Fibroblast of lung (primary cell): ENCODE data around the gene BCAS1. TPM values are rescaled to one million over a fixed set of nuclear protein-coding genes. Genes with fewer than 3 reads are reported as not detected.

Source experiments
- DNase-seq, 2 donors: peaks; one replicate each; pipeline versions ENCODE4 v3.0.0 to v3.0.0-alpha.2; 2010; ENCODE audit warnings: low read depth in 2 of 2
- H2AFZ ChIP-seq: 2 replicates; pipeline ENCODE4 v1.5.1; 2012; ENCODE audit warnings: low read length, control low read depth, inconsistent platforms
- H3K27ac ChIP-seq: 2 replicates; pipeline ENCODE4 v1.5.1; 2011; ENCODE audit warnings: low read length, control low read depth; ENCODE audit not compliant: insufficient read depth
- H3K27me3 ChIP-seq: 2 replicates; pipeline ENCODE4 v1.5.1; 2011; ENCODE audit warnings: mild to moderate bottlenecking, low read length; ENCODE audit not compliant: control insufficient read depth, insufficient read depth
- H3K36me3 ChIP-seq: 2 replicates; pipeline ENCODE4 v1.5.1; 2011; ENCODE audit warnings: low read length; ENCODE audit not compliant: control insufficient read depth, insufficient read depth
- H3K4me1 ChIP-seq: 2 replicates; pipeline ENCODE4 v1.5.1; 2011; ENCODE audit warnings: low read length; ENCODE audit not compliant: control insufficient read depth, insufficient read depth; ENCODE audit errors: extremely low read depth
- H3K4me2 ChIP-seq: 2 replicates; pipeline ENCODE4 v1.5.1; 2011; ENCODE audit warnings: low read length, control low read depth; ENCODE audit not compliant: insufficient read depth; ENCODE audit errors: extremely low read depth
- H3K4me3 ChIP-seq, 4 experiments: fragments of 200-600 bp in 1 of 4; sonication (generic) in 1 of 4; replicated peaks in 1 of 4; 2 replicates each; pipeline ENCODE4 v1.5.1; 2011 to 2016; ENCODE audit warnings: low read length in 4 of 4, low read depth in 3 of 4, mild to moderate bottlenecking in 3 of 4, control low read depth in 2 of 4, inconsistent platforms in 1 of 4, mixed read lengths in 1 of 4; ENCODE audit not compliant: insufficient read depth in 1 of 4; ENCODE audit errors: control extremely low read depth in 1 of 4
- H3K79me2 ChIP-seq: 2 replicates; pipeline ENCODE4 v1.5.1; 2012; ENCODE audit warnings: mild to moderate bottlenecking, low read length, inconsistent platforms; ENCODE audit not compliant: control insufficient read depth, insufficient read depth
- H3K9ac ChIP-seq: 2 replicates; pipeline ENCODE4 v1.5.1; 2011; ENCODE audit warnings: mild to moderate bottlenecking, low read length, control low read depth; ENCODE audit not compliant: insufficient read depth
- H3K9me3 ChIP-seq: 2 replicates; pipeline ENCODE4 v1.5.1; 2012; ENCODE audit warnings: low read depth, low read length; ENCODE audit not compliant: control insufficient read depth, insufficient read depth
- H4K20me1 ChIP-seq: 2 replicates; pipeline ENCODE4 v1.5.1; 2011; ENCODE audit warnings: low read length; ENCODE audit not compliant: control insufficient read depth, insufficient read depth; ENCODE audit errors: extremely low read depth
- EZH2 ChIP-seq: IDR thresholded peaks from 2 replicates; pipeline ENCODE4 v1.5.1; 2012; ENCODE audit warnings: low read length, control low read depth, mild to moderate bottlenecking; ENCODE audit errors: missing control alignments
- polyA plus RNA-seq, 2 donors: library from polyadenylated mRNA; depleted of rRNA in 1 of 2; stranded (reverse) in 1 of 2; unstranded in 1 of 2; fragments of >200 nt; gene quantifications; 2 replicates each; pipeline ENCODE4 v1.2.1, GENCODE V29; 2011 to 2012; ENCODE audit warnings: missing spikeins in 1 of 2
- total RNA-seq: library from RNA; depleted of rRNA; stranded (reverse); fragments of >200 nt; gene quantifications from 2 replicates; pipeline ENCODE4 v1.2.1, GENCODE V29; 2014
- TF ChIP-seq, protein P1 (sequence below), 2 donors: IDR thresholded peaks in 1 of 2; conservative IDR thresholded peaks in 1 of 2; 1 replicate in 1 of 2; 2 replicates in 1 of 2; pipeline ENCODE4 v1.5.1; 2011 to 2012; ENCODE audit warnings: low read length in 2 of 2, control low read depth in 1 of 2, inconsistent platforms in 1 of 2, low read depth in 1 of 2, mild to moderate bottlenecking in 1 of 2

BCAS1 gene
- total and polyA plus RNA-seq, 2 donors (not counting 1 experiment from before 2014, with no cell fraction given) = 0.17 TPM; not detected in 1

- no peak overlapping the region for H3K9ac ChIP-seq
- no peak overlapping the region for H3K4me3 ChIP-seq
- no peak overlapping the region for H2AFZ ChIP-seq
- H3K4me1 ChIP-seq = peaks cover 15% of the 10 kb centered on the region
- H3K4me2 ChIP-seq = no peak overlapping the region
- H3K27ac ChIP-seq = no peak overlapping the region
- no peak for DNase-seq
- H3K79me2 ChIP-seq = no peaks in the 10 kb centered on the region
- no peaks in the 10 kb centered on the region for H4K20me1 ChIP-seq
- no peaks in the 10 kb centered on the region for H3K9me3 ChIP-seq
- H3K27me3 ChIP-seq = no peaks in the 10 kb centered on the region
- no peaks in the 10 kb centered on the region for H3K36me3 ChIP-seq
- no peak for TF ChIP-seq EZH2
- TF ChIP-seq, protein P1, sequence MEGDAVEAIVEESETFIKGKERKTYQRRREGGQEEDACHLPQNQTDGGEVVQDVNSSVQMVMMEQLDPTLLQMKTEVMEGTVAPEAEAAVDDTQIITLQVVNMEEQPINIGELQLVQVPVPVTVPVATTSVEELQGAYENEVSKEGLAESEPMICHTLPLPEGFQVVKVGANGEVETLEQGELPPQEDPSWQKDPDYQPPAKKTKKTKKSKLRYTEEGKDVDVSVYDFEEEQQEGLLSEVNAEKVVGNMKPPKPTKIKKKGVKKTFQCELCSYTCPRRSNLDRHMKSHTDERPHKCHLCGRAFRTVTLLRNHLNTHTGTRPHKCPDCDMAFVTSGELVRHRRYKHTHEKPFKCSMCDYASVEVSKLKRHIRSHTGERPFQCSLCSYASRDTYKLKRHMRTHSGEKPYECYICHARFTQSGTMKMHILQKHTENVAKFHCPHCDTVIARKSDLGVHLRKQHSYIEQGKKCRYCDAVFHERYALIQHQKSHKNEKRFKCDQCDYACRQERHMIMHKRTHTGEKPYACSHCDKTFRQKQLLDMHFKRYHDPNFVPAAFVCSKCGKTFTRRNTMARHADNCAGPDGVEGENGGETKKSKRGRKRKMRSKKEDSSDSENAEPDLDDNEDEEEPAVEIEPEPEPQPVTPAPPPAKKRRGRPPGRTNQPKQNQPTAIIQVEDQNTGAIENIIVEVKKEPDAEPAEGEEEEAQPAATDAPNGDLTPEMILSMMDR (conservative IDR thresholded peaks at IDR 0.05 in 1 of 2, IDR thresholded peaks at IDR 0.05 in 1 of 2; ENCODE audit: low read depth in 1 of 2, low read length in 2 of 2) = no peak
Observed at GRCh38 chr20:53944796-53945195, 125.6 kb downstream of the BCAS1 start.

DNA sequence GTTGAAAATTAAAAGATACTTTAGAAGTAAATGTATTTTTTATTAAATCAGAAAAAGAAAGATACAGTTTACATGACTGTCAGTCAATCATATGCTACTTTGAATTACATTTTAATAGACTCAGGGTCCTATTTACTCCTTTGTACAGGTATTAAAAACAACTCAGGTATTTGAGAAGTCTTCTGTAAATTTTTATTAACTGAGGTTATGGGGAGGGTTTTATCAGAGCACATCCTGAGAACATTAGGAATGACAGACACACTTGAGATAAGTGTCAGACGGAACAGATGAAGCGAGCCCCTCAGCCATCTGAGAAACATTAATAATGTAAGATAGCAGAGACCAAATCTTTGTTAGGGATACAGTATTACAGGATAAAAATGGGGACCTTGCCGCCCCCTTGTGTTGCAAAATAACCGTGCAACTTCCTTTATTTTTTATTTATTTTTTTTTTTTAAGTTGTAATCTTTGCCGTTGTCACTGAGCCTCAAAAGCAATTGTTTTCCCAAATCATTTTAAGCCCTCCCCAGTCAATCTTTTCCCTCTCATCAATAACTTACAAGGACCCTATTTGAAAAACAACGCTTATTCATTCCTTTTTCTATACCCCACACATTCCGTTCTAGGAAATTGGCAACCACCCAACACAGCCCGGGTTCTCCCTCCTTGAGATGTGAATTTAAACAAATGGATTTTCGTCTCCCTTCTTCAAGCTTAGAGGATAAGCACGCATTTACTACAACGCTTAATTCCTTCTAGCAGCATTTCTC is 126.7 kb downstream of the BCAS1 start:
- Histone ChIP-seq H3K4me3 (peak overlapping the region in 3 of 4 experiments; percentile 8 to 67 (median 49)), H4K20me1 (no peaks in the 10 kb centered on the region), H3K27ac (peak overlapping the region; percentile 7), H3K27me3 (no peaks in the 10 kb centered on the region), H3K4me2 (peak overlapping the region; percentile 78), H3K79me2 (no peaks in the 10 kb centered on the region), H3K36me3 (no peaks in the 10 kb centered on the region), H3K9ac (no peak overlapping the region), H3K9me3 (no peaks in the 10 kb centered on the region), H2AFZ (peak overlapping the region; percentile 50), H3K4me1 (peaks cover 9% of the 10 kb centered on the region)
- DNase-seq = peak in 1 of 2 donors; percentile 61
- TF ChIP-seq, protein P1 (conservative IDR thresholded peaks at IDR 0.05 in 1 of 2, IDR thresholded peaks at IDR 0.05 in 1 of 2; ENCODE audit: low read depth in 1 of 2, low read length in 2 of 2) = peak; percentile 46 to 68
- TF ChIP-seq EZH2 = no peak

- H3K4me3 ChIP-seq = no peak overlapping the region
- H2AFZ ChIP-seq = no peak overlapping the region
- H3K79me2 ChIP-seq = no peaks in the 10 kb centered on the region
- H3K9me3 ChIP-seq = no peaks in the 10 kb centered on the region
- no peaks in the 10 kb centered on the region for H3K27me3 ChIP-seq
- H4K20me1 ChIP-seq = no peaks in the 10 kb centered on the region
- DNase-seq = no peak
- no peak overlapping the region for H3K4me2 ChIP-seq
- TF ChIP-seq, protein P1 (conservative IDR thresholded peaks at IDR 0.05 in 1 of 2, IDR thresholded peaks at IDR 0.05 in 1 of 2; ENCODE audit: low read depth in 1 of 2, low read length in 2 of 2) = no peak
- TF ChIP-seq EZH2 = no peak
- H3K4me1 ChIP-seq = peaks cover 9% of the 10 kb centered on the region
- H3K36me3 ChIP-seq = no peaks in the 10 kb centered on the region
- no peak overlapping the region for H3K27ac ChIP-seq
- no peak overlapping the region for H3K9ac ChIP-seq
Observed at GRCh38 chr20:53942973-53943372, 127.4 kb downstream of the BCAS1 start.
